GM12878 (cell line): ENCODE measurements around the gene SMCO4. TPM values are rescaled to one million over a fixed set of nuclear protein-coding genes. Genes with fewer than 3 reads are reported as not detected.
A peak's percentile ranks its signal among the peaks of the same experiment; 100 is the strongest.

ENCODE experiments used
- ATAC-seq: fragments of 200-7000 bp; cut with Tn5 transposase; 3 replicates; pipeline ENCODE4 v1.9.1; 2020; ENCODE audit warnings: mild to moderate bottlenecking, moderate library complexity
- BruUV-seq: library from RNA; stranded (reverse); fragments of 400-500 nt; replicated peaks from 2 replicates; lab custom pipeline; 2021; lab: Mats Ljungman, UMichigan
- CTCF ChIA-PET: fragments of 300-600 bp; sonication (Branson Sonifier 250); formaldehyde crosslinking; extraction: SDS; loops from one replicate; lab custom pipeline; 2021; ENCODE audit warnings: inconsistent platforms; lab: Yijun Ruan, JAX
- POLR2A ChIA-PET: fragments of 350-600 bp; formaldehyde crosslinking; extraction: SDS; loops from one replicate; lab custom pipeline; 2021; ENCODE audit warnings: inconsistent platforms; lab: Charles Lee
- RAD21 ChIA-PET: fragments of 300-600 bp; sonication (Branson Sonifier 250); formaldehyde crosslinking; loops from one replicate; lab custom pipeline; 2023; ENCODE audit warnings: antibody characterized with exemption; ENCODE audit not compliant: unreplicated experiment; lab: Charles Lee
- SMC1A ChIA-PET: fragments of 300-600 bp; sonication (Branson Sonifier 250); formaldehyde crosslinking; loops from one replicate; lab custom pipeline; 2023; ENCODE audit not compliant: unreplicated experiment, uncharacterized antibody; lab: Charles Lee
- DNase-seq: peaks from one replicate; pipeline ENCODE4 v3.0.0-alpha.2; 2011; ENCODE audit warnings: low read depth, low spot score
- FAIRE-seq: peaks from 3 replicates; lab custom pipeline; 2011; peaks lifted over from hg19 to GRCh38; lab: Jason Lieb, UNC
- H2AFZ ChIP-seq: 2 replicates; pipeline ENCODE4 v1.6.0; 2011; ENCODE audit warnings: low read depth, low read length, control low read depth; ENCODE audit not compliant: control insufficient read depth
- H3K27ac ChIP-seq: 2 replicates; pipeline ENCODE4 v1.5.1; 2011; ENCODE audit warnings: control low read depth; ENCODE audit not compliant: control insufficient read depth, insufficient read depth
- H3K27me3 ChIP-seq, 2 experiments: replicated peaks in 1 of 2; 2 replicates each; pipeline versions ENCODE4 v1.6.0 to v1.6.1; 2011; ENCODE audit warnings: low read length in 1 of 2; ENCODE audit not compliant: control insufficient read depth in 2 of 2, insufficient read depth in 2 of 2
- H3K36me3 ChIP-seq, 2 experiments: 2 replicates each; pipeline ENCODE4 v1.5.1; 2011; ENCODE audit warnings: low read length in 1 of 2; ENCODE audit not compliant: control insufficient read depth in 2 of 2, insufficient read depth in 2 of 2
- H3K4me1 ChIP-seq: 2 replicates; pipeline ENCODE4 v1.6.1; 2011; ENCODE audit warnings: mild to moderate bottlenecking, low read length, moderate library complexity, mixed read lengths; ENCODE audit not compliant: control insufficient read depth, insufficient read depth
- H3K4me2 ChIP-seq: 2 replicates; pipeline ENCODE4 v1.6.0; 2011; ENCODE audit warnings: control low read depth; ENCODE audit not compliant: control insufficient read depth, insufficient read depth
- H3K4me3 ChIP-seq: fragments of 200-600 bp; sonication (generic); 2 replicates; pipeline ENCODE4 v1.5.1; 2016
- H3K79me2 ChIP-seq: 2 replicates; pipeline ENCODE4 v1.6.0; 2011; ENCODE audit warnings: low read length; ENCODE audit not compliant: control insufficient read depth, insufficient read depth
- H3K9ac ChIP-seq: 2 replicates; pipeline ENCODE4 v1.8.0; 2011; ENCODE audit warnings: low read length, control low read depth, mixed read lengths; ENCODE audit not compliant: control insufficient read depth, insufficient read depth
- H3K9me3 ChIP-seq: replicated peaks from 3 replicates; pipeline ENCODE4 v1.5.1; 2011; ENCODE audit warnings: mild to moderate bottlenecking, low read length; ENCODE audit not compliant: control insufficient read depth, insufficient read depth
- H4K20me1 ChIP-seq: 2 replicates; pipeline ENCODE4 v1.6.0; 2011; ENCODE audit not compliant: control insufficient read depth, insufficient read depth
- HDGF ChIP-seq: fragments of 450-650 bp; IDR thresholded peaks from 2 replicates; pipeline ENCODE4 v1.6.1; 2016; ENCODE audit warnings: antibody characterized with exemption
- RAD21 ChIP-seq: IDR thresholded peaks from 2 replicates; pipeline ENCODE4 v1.6.1; 2011; ENCODE audit warnings: mild to moderate bottlenecking, low read depth, low read length, moderate library complexity; ENCODE audit not compliant: insufficient read depth
- RELA ChIP-seq: fragments of 450-650 bp; IDR thresholded peaks from 2 replicates; pipeline ENCODE4 v1.8.0; 2014; ENCODE audit warnings: borderline replicate concordance; ENCODE audit not compliant: partially characterized antibody
- RUNX3 ChIP-seq: IDR thresholded peaks from 2 replicates; pipeline ENCODE4 v1.6.1; 2012; ENCODE audit warnings: low read length, inconsistent platforms
- SMAD5 ChIP-seq: IDR thresholded peaks from 2 replicates; pipeline ENCODE4 v1.6.1; 2016; ENCODE audit warnings: antibody characterized with exemption, low read depth
- SPI1 ChIP-seq: IDR thresholded peaks from 2 replicates; pipeline ENCODE4 v1.6.1; 2011; ENCODE audit warnings: low read depth, mild to moderate bottlenecking, low read length, moderate library complexity, borderline replicate concordance; ENCODE audit not compliant: insufficient read depth
- TCF12 ChIP-seq: IDR thresholded peaks from 2 replicates; pipeline ENCODE4 v1.6.1; 2011; ENCODE audit warnings: low read depth, mild to moderate bottlenecking, low read length
- WGBS: methylation state at CpG from one replicate; pipeline ENCODE4 v1.1.6; 2016; ENCODE audit warnings: low lambda C conversion rate; ENCODE audit not compliant: insufficient replicate concordance, insufficient coverage; ENCODE audit errors: missing lambda C conversion rate; 5-methylcytosine and 5-hydroxymethylcytosine counted together
- in situ Hi-C: fragments of 300-500 bp; cut with MboI; formaldehyde crosslinking; loops from 9 replicates; pipeline ENCODE4 v1.14.3; 2018; ENCODE audit warnings: mixed read lengths
- intact Hi-C: fragments of 100-400 bp; cut with micrococcal nuclease; formaldehyde crosslinking; loops from one replicate; pipeline ENCODE4 v1.14.2; 2022; ENCODE audit not compliant: unreplicated experiment
- polyA plus RNA-seq, 11 experiments: library from polyadenylated mRNA; depleted of rRNA in 4 of 11; unstranded in 6 of 11; stranded (reverse) in 5 of 11; fragments of >200 nt; fragmentation: Nextera tagmentation in 4 of 11; fragmentation: Illumina TruSeq in 1 of 11; extraction: Ambion mirVana in 4 of 11; extraction: Trizol in 1 of 11; gene quantifications; 1 replicate in 1 of 11; 2 replicates in 10 of 11; pipeline versions ENCODE4 v1.2.1 to v1.2.3, GENCODE V29; 2011 to 2016; ENCODE audit warnings: inconsistent platforms in 2 of 11, missing spikeins in 2 of 11, low read depth in 1 of 11
- total RNA-seq, 4 experiments: library from RNA; depleted of rRNA in 3 of 4; stranded (reverse); fragments of >200 nt in 3 of 4; fragmentation: Illumina TruSeq in 1 of 4; extraction: Trizol in 1 of 4; gene quantifications; 2 replicates each; pipeline versions ENCODE4 v1.2.1 to v1.2.3, GENCODE V29; 2013 to 2021
- TF ChIP-seq, protein P1 (sequence below): IDR thresholded peaks from 2 replicates; pipeline ENCODE4 v1.6.1; 2012; ENCODE audit warnings: mild to moderate bottlenecking, low read depth, low read length
- TF ChIP-seq, protein P2 (sequence below): IDR thresholded peaks from 2 replicates; pipeline ENCODE4 v1.6.1; 2012; ENCODE audit warnings: improper control_type of control experiment, low read depth, low read length; ENCODE audit not compliant: insufficient replicate concordance

Gene SMCO4
- total and polyA plus RNA-seq, 10 of the 15 experiments (the other 5 are each of a cell fraction or from before 2014, with no cell fraction given): 3.6 to 59.9 (median 27.9) TPM

DNA sequence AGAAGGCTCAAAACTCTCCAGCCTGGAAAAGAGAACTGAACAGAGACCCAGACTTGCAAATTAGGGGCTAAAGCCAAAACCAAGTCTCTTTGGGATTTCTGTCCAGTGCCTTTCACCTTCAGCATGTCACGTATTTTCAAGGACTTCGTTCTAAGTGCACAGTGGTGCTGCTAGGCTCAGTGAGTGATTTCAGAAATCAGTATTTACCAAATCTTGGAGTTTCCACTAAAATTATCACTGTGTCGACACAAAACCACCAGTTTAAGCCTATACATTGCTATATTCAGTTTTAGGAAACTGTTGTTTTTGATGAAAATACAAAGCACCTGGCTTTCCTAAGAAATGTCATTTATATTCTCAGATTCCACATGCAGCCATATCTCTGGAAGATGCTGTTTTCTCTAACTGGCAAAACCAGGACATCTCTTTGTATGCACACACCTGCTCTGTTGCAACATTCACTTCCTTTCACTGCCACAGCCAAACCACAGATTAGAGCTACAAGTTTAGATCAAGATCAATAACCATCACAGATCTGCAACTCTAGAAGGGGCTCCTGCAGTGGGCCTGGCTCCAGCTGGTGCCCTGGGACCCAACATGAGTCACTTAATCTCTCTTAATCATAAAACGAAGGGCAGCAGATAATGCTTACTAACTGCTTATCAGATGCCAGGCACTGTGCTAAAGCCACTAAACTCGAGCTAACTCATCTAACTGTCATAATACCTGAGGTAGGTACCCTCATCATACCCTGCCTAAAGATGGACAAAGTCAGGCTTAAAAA lies 22.3 kb downstream of the SMCO4 start:
- H3K27ac ChIP-seq: peak overlapping the region; percentile 28
- ATAC-seq (no peak), DNase-seq (no peak), FAIRE-seq (no peak)
- BruUV-seq: no TSS peak
- intact Hi-C loops (loop anchor here (10.0 kb wide), 1 partner anchor 1734 kb away; no protein-coding TSS in a partner anchor), in situ Hi-C loops (no loop called here)
- RAD21 ChIA-PET: interaction anchor here (0.7 to 15.4 kb wide), 3 partner anchors 9 to 25 kb away, joined by 3 to 299 read pairs (median 4); partner anchors contain the start of gene SMCO4
- H4K20me1 ChIP-seq: no peaks in the 10 kb centered on the region
- H3K9ac ChIP-seq: no peak overlapping the region
- POLR2A ChIA-PET: interaction anchor here (1.3 to 12.8 kb wide), 3 partner anchors 9 to 16 kb away, joined by 3 to 191 read pairs (median 6); partner anchors contain the start of gene SMCO4
- SMC1A ChIA-PET: interaction anchor here (0.8 to 9.3 kb wide), 3 partner anchors 9 to 24 kb away, joined by 3 to 275 read pairs (median 6); no protein-coding TSS in a partner anchor
- peaks cover 55% of the 10 kb centered on the region for H3K79me2 ChIP-seq
- peak overlapping the region; percentile 45 for H3K4me2 ChIP-seq
- H3K27me3 ChIP-seq: no peaks in the 10 kb centered on the region
- TF ChIP-seq HDGF: no peak
- TF ChIP-seq, protein P1, sequence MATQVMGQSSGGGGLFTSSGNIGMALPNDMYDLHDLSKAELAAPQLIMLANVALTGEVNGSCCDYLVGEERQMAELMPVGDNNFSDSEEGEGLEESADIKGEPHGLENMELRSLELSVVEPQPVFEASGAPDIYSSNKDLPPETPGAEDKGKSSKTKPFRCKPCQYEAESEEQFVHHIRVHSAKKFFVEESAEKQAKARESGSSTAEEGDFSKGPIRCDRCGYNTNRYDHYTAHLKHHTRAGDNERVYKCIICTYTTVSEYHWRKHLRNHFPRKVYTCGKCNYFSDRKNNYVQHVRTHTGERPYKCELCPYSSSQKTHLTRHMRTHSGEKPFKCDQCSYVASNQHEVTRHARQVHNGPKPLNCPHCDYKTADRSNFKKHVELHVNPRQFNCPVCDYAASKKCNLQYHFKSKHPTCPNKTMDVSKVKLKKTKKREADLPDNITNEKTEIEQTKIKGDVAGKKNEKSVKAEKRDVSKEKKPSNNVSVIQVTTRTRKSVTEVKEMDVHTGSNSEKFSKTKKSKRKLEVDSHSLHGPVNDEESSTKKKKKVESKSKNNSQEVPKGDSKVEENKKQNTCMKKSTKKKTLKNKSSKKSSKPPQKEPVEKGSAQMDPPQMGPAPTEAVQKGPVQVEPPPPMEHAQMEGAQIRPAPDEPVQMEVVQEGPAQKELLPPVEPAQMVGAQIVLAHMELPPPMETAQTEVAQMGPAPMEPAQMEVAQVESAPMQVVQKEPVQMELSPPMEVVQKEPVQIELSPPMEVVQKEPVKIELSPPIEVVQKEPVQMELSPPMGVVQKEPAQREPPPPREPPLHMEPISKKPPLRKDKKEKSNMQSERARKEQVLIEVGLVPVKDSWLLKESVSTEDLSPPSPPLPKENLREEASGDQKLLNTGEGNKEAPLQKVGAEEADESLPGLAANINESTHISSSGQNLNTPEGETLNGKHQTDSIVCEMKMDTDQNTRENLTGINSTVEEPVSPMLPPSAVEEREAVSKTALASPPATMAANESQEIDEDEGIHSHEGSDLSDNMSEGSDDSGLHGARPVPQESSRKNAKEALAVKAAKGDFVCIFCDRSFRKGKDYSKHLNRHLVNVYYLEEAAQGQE: no peak
- TF ChIP-seq RELA: no peak
- no peak for TF ChIP-seq SMAD5
- no peak for TF ChIP-seq TCF12
- TF ChIP-seq SPI1: peak; percentile 16; the same call in 1 of the 2 replicates
- no peak for TF ChIP-seq RAD21
- TF ChIP-seq RUNX3: peak; percentile 60
- TF ChIP-seq, protein P2, sequence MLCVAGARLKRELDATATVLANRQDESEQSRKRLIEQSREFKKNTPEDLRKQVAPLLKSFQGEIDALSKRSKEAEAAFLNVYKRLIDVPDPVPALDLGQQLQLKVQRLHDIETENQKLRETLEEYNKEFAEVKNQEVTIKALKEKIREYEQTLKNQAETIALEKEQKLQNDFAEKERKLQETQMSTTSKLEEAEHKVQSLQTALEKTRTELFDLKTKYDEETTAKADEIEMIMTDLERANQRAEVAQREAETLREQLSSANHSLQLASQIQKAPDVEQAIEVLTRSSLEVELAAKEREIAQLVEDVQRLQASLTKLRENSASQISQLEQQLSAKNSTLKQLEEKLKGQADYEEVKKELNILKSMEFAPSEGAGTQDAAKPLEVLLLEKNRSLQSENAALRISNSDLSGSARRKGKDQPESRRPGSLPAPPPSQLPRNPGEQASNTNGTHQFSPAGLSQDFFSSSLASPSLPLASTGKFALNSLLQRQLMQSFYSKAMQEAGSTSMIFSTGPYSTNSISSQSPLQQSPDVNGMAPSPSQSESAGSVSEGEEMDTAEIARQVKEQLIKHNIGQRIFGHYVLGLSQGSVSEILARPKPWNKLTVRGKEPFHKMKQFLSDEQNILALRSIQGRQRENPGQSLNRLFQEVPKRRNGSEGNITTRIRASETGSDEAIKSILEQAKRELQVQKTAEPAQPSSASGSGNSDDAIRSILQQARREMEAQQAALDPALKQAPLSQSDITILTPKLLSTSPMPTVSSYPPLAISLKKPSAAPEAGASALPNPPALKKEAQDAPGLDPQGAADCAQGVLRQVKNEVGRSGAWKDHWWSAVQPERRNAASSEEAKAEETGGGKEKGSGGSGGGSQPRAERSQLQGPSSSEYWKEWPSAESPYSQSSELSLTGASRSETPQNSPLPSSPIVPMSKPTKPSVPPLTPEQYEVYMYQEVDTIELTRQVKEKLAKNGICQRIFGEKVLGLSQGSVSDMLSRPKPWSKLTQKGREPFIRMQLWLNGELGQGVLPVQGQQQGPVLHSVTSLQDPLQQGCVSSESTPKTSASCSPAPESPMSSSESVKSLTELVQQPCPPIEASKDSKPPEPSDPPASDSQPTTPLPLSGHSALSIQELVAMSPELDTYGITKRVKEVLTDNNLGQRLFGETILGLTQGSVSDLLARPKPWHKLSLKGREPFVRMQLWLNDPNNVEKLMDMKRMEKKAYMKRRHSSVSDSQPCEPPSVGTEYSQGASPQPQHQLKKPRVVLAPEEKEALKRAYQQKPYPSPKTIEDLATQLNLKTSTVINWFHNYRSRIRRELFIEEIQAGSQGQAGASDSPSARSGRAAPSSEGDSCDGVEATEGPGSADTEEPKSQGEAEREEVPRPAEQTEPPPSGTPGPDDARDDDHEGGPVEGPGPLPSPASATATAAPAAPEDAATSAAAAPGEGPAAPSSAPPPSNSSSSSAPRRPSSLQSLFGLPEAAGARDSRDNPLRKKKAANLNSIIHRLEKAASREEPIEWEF: peak; percentile 70
- CTCF ChIA-PET: no interaction called here
- H3K9me3 ChIP-seq: no peaks in the 10 kb centered on the region
- 47% methylated on average over 5 of the region's 5 CpGs for WGBS
- no peaks in the 10 kb centered on the region; a peak in 1 of 4 replicates for H3K36me3 ChIP-seq
- peaks cover 63% of the 10 kb centered on the region for H3K4me1 ChIP-seq
- no peak overlapping the region for H3K4me3 ChIP-seq
- no peak overlapping the region for H2AFZ ChIP-seq
